Effector memory CD8-positive, alpha-beta T cell (primary cell): ENCODE data around the gene TRAF3.
A peak's percentile ranks its signal among the peaks of the same experiment; 100 is the strongest.

Experiments used
- ATAC-seq: fragments of 150-1000 bp; cut with Tn5 transposase; replicated peaks from 2 replicates; pipeline ENCODE4 v1.10.0; 2021; ENCODE audit warnings: mild to moderate bottlenecking, moderate library complexity
- DNase-seq, 3 experiments: peaks; one replicate each; pipeline ENCODE4 v3.0.0; 2021
- H3K27ac Mint-ChIP-seq, 2 donors: one replicate each; pipeline ENCODE4 v1.8.0; 2022; ENCODE audit warnings: mild to moderate bottlenecking in 2 of 2, mixed read lengths in 2 of 2, moderate library complexity in 2 of 2
- H3K27me3 Mint-ChIP-seq, 2 donors: one replicate each; pipeline ENCODE4 v1.8.0; 2022; ENCODE audit warnings: mixed read lengths in 2 of 2
- H3K36me3 Mint-ChIP-seq: one replicate; pipeline ENCODE4 v1.8.0; 2022; ENCODE audit warnings: mild to moderate bottlenecking, moderate library complexity, mixed read lengths; ENCODE audit not compliant: insufficient read depth
- H3K4me1 Mint-ChIP-seq, 2 donors: one replicate each; pipeline ENCODE4 v1.8.0; 2022; ENCODE audit warnings: low read depth in 2 of 2, mixed read lengths in 2 of 2
- H3K4me3 Mint-ChIP-seq, 2 donors: one replicate each; pipeline ENCODE4 v1.8.0; 2022; ENCODE audit warnings: mild to moderate bottlenecking in 2 of 2, mixed read lengths in 2 of 2, moderate library complexity in 2 of 2
- H3K9me3 Mint-ChIP-seq, 2 donors: one replicate each; pipeline ENCODE4 v1.8.0; 2022; ENCODE audit warnings: mixed read lengths in 2 of 2

TRAF3 gene

DNA sequence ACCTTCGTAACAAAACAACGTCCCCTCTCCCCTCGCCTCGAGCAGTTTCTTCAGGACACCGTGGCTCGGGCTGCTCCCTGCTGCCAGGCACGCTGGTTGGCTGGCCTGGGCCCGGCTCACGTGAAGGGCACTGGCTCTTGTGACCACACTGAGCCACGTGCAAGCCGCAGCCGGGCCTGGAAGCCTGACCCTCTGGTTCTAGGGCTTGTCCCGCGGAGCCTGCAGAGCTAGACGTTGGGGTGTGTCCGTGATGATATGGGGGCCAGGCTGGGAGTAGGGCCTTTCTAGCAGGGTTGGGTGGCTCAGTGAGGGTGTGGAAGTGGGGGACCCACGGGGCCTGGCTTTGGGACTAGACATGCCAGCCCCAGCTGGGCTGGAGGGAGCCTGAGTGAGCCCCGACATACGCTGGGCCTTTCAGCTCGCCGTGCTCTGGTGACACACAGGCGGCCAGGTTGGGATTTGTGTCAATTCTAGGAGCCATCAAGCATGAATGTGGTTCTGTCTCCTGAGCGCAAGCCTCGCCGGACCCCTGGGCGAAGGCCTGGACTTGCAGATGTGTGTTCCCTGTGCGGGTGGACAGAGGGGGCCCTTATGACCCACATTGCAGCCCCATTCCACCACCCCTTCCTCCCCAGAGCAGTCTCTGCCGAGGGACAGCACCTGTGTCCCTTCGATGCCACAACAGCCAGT, 131.7 kb downstream of the TRAF3 start:
- H3K4me3 Mint-ChIP-seq, result no peak overlapping the region
- DNase-seq, result no peak
- no peak for ATAC-seq
- no peaks in the 10 kb centered on the region for H3K27me3 Mint-ChIP-seq
- H3K4me1 Mint-ChIP-seq, result no peaks in the 10 kb centered on the region
- H3K27ac Mint-ChIP-seq, result no peak overlapping the region
- H3K9me3 Mint-ChIP-seq, result no peaks in the 10 kb centered on the region
- H3K36me3 Mint-ChIP-seq, result peaks cover 40% of the 10 kb centered on the region

DNA sequence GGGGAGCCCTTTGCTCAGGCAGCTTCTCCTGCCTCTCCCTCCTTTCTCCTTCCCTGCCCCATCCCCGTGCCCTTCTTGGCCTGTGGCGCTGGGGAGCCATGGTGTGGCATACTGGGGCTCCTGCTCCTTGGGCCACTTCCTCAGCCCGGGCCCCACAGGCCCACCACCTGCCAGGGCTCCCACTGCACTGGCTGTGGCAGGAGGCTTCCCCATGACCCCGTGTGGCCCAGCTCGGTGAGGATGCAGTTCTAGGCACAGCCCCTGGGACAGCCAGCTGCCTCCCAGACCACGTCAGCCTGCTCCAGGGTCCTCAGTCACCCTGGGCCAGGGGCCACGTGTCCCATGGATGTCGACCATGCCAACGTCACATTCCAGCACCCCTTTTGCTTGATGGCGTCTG, 132.2 kb downstream of the TRAF3 start:
- Mint-ChIP-seq H3K4me3 (no peak overlapping the region), H3K36me3 (peaks cover 35% of the 10 kb centered on the region), H3K9me3 (no peaks in the 10 kb centered on the region), H3K4me1 (no peaks in the 10 kb centered on the region), H3K27me3 (no peaks in the 10 kb centered on the region), H3K27ac (peak overlapping the region in 1 of 2 donors; percentile 19)
- DNase-seq (no peak), ATAC-seq (no peak)

DNA sequence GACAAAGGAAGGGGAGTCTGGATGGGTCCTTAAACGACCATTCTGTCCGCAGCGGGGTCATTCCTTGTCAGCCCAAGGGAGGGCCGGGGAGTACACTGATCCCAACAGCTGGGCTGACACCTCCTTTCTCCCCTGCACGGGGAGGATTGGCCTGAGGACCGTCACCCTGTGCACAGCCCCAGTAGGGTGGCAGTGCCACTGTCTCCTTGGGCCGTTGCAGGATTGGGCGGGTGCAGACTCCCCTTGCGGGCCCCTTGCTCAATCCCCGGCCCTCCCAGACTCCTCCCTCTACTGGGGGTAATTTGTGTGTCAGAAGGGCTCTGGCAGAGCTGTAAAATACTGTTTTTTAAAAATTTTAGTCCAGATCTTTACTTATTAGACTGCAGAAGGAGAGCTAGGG, 132.7 kb downstream of the TRAF3 start:
- peaks cover 32% of the 10 kb centered on the region for H3K36me3 Mint-ChIP-seq
- no peaks in the 10 kb centered on the region for H3K4me1 Mint-ChIP-seq
- DNase-seq (no peak), ATAC-seq (no peak)
- no peaks in the 10 kb centered on the region for H3K27me3 Mint-ChIP-seq
- H3K27ac Mint-ChIP-seq, result peak overlapping the region in 1 of 2 donors; percentile 19
- no peak overlapping the region for H3K4me3 Mint-ChIP-seq
- no peaks in the 10 kb centered on the region for H3K9me3 Mint-ChIP-seq

DNA sequence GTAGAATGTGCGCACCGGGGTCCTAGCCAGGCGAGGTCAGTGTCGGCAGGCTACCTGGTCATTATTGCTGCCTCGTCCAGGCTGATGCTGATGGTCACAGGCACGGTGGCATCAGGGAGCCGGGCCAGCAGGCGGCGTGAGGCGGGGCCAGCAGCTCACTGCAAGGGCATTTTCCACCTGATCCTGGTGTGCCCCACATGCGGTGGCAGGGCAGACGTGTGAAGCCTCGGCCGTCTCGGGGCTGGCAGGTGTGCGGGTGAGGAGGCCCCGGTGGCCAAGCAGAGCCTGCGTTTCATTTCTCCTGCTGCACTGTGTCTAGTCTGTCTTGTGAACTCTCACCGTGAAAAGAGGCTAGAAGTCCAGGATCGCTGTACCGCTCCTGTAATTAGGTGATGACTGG, 133.2 kb downstream of the TRAF3 start:
- H3K4me1 Mint-ChIP-seq, result no peaks in the 10 kb centered on the region
- no peak overlapping the region for H3K27ac Mint-ChIP-seq
- H3K4me3 Mint-ChIP-seq, result no peak overlapping the region
- no peak for DNase-seq
- no peaks in the 10 kb centered on the region for H3K9me3 Mint-ChIP-seq
- no peak for ATAC-seq
- no peaks in the 10 kb centered on the region for H3K27me3 Mint-ChIP-seq
- peaks cover 27% of the 10 kb centered on the region for H3K36me3 Mint-ChIP-seq

DNA sequence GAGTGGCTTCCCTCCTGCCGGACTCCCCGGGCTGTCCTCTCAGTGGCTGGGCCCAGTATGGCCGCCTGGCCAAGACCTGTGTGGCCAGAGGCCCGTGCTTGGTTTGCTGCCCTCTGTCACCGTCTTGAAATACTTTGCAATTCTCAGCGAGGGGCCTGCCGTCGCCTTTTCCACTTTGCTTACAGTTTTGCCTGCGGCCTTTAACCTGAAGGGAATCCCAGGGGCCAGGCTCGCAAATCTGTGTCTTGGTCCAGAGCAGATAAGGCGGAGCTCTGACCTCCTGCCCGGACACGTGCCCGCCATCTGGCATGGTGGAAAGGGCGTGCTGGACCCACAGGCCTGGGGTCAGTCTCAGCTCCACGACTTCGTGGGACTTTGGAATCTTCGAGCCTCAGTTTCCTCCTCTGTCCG, 134.3 kb downstream of the TRAF3 start:
- Mint-ChIP-seq H3K27ac (no peak overlapping the region), H3K9me3 (no peaks in the 10 kb centered on the region)
- no peak for ATAC-seq

DNA sequence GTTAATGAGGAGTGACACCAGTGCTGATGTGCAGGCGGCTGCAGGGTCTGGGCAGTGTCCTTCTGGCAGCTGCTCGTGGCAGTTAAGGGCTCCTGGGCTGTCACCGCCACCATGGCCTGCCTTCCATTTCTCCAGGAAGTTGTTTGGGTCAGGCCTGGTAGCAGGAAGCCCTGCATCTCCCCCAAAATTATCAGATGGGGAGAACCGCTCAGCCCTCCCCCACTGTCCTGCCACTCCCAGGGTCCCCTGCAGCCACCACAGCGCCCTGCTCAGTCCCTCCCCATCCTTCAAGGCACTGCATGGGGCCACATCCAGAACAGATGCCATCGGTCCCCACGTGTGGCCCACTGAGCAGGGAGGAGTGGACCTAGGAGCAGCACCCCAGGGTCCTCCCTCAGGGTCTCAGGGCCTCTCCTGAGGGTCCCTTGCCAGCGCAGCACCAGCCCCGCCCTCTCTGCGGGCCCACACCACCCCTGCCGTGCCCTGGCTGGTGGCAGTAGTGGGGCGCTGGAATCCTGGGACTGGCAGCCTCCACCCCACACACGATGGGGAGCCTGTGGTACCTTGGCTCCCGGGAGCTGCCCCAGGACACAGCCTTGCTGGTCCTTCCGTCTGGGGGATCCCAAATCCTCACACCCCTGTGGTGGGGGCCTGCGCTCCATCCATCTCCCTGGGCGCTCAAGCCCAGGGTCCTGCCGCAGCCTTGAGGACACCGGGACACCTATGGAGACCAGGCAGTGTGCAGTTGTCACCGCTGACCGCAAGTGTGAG, 134.9 kb downstream of the TRAF3 start:
- Mint-ChIP-seq H3K27ac (no peak overlapping the region), H3K4me1 (no peaks in the 10 kb centered on the region), H3K4me3 (no peak overlapping the region), H3K36me3 (peaks cover 10% of the 10 kb centered on the region), H3K27me3 (no peaks in the 10 kb centered on the region), H3K9me3 (no peaks in the 10 kb centered on the region)
- no peak for DNase-seq
- no peak for ATAC-seq

More for the DNA sequence above, 134.3 kb downstream of the TRAF3 start:
- Mint-ChIP-seq H3K27me3 (no peaks in the 10 kb centered on the region), H3K4me3 (no peak overlapping the region), H3K4me1 (no peaks in the 10 kb centered on the region), H3K36me3 (peaks cover 16% of the 10 kb centered on the region)
- no peak for DNase-seq

DNA sequence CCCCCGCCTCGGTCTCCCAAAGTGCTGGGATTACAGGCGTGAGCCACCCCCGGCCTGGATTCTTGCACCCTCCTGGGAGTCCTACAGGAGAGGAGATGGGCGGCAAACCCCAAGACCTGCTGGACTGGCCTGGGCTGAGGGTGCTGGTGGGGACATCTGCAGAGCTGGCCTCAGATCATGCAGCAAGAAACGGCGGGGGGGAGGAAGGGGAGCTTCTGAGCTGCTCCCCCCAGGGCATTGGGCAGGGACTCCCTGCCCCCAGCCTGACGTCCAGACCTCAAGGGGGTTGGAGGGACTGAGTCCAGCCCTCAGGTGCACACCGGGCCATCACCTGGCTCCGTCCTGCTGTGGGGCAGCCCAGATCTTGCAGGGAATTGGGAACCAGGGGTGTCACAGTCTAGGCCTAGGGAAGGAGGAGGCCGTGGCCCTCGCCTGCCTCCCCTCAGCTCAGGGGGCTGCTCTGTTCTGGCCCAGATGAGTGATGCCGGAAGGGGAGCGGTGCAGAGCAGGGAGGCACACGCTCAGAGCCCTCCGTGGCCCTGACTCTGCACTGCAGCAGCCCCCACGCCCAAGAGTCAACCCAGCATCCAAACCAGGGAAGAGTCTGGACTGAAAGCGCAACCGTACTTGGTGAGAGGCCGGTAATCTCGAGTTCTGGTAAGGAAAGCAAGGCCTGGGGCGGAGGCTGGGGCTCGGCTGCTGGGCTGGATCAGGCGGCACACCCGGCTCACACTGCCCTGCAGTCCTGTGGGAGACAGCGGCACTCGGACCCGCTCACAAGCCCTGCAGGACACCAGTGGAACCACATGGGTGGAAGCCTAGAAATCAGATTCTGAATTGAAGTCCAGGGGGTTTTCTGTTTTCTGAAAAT, 136.3 kb downstream of the TRAF3 start:
- Mint-ChIP-seq H3K27me3 (no peaks in the 10 kb centered on the region), H3K36me3 (peaks cover 7% of the 10 kb centered on the region), H3K4me3 (no peak overlapping the region), H3K27ac (peak overlapping the region; percentile 26 to 52), H3K4me1 (no peaks in the 10 kb centered on the region), H3K9me3 (no peaks in the 10 kb centered on the region)
- DNase-seq, result no peak
- ATAC-seq, result no peak

DNA sequence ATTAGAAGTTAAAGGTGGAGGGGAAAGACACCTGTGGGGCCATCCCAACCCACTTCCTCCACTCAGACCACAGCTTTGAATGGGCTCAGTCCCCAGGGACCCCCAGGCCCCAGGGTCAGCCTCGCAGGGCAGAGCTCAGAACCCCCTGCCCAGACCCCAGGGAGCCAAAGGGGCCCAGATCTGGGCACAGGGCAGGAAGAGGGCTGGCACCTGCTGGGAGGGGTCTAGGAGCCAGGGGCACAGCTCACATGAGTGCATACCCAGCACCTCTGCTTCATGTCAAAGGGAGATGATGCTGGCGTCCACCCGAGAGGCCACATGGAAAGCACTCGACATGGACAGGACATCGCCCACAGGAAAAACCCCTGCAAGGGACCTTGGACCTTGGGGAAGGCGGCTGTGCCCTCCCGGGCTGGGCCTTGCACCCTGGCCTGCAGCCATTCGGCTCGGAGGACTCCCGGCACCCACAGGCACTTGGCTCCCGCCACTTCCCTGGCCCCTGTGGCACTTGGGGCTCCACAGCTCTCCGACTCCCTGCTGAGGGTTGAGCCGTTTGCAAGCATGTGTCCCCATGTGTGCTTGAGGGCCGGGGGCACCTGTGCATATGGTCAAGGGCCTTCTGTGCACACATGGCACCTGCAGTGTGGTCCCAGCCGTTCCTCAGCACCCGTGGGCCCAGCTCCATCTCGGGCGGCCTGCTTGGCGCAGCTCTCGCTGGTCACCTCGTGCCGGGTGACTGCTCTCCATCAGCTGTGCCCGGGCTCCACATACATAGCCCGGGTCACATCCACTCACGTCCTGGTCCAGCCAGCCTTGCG, 137.4 kb downstream of the TRAF3 start:
- Mint-ChIP-seq H3K27me3 (no peaks in the 10 kb centered on the region), H3K4me3 (no peak overlapping the region), H3K36me3 (peaks cover 7% of the 10 kb centered on the region), H3K27ac (no peak overlapping the region), H3K4me1 (no peaks in the 10 kb centered on the region), H3K9me3 (no peaks in the 10 kb centered on the region)
- DNase-seq (no peak), ATAC-seq (no peak)

DNA sequence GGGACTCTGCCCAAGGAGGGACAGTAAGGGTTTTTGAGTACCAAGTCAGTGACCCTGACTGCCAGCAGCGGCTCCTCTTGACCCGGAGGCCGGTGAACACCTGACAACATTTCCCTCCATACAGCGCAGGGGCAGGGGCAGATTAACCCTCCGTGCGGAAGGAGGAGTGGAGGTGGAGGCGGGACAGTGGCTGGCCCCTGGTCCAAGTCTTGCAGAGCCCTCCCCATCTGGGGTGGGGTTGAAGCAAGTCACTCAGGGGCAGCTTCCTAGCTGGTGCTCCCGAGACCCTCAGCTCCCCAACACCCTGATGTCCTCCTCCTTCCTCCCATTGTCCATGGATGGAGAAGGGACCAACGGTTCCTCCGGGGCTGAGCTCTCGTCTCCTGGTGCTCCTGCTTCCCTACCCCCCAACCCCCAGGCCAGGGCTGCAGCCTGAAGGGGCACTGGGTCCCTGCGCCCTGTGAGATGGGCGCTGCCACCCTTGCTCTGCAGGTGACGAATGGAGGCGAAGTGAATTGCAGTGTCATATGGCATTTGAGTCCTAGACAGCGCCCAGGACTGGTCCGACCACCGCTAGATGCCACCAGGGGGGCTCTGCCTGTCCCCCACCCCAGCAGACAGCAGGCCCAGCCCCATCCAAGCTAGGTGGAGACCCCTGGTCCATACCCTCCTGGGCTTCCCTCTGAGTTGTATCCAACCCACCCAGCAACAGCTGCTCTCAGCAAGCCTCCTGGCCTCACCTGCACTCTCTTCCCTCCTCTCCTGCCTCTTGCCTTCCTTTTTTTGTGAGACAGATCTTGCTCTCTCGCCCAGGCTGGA, 138.3 kb downstream of the TRAF3 start:
- DNase-seq, result no peak
- no peak for ATAC-seq
- no peak overlapping the region for H3K27ac Mint-ChIP-seq
- H3K9me3 Mint-ChIP-seq, result no peaks in the 10 kb centered on the region
- H3K27me3 Mint-ChIP-seq, result no peaks in the 10 kb centered on the region
- H3K4me3 Mint-ChIP-seq, result no peak overlapping the region
- peaks cover under 1% of the 10 kb centered on the region for H3K36me3 Mint-ChIP-seq
- no peaks in the 10 kb centered on the region for H3K4me1 Mint-ChIP-seq

DNA sequence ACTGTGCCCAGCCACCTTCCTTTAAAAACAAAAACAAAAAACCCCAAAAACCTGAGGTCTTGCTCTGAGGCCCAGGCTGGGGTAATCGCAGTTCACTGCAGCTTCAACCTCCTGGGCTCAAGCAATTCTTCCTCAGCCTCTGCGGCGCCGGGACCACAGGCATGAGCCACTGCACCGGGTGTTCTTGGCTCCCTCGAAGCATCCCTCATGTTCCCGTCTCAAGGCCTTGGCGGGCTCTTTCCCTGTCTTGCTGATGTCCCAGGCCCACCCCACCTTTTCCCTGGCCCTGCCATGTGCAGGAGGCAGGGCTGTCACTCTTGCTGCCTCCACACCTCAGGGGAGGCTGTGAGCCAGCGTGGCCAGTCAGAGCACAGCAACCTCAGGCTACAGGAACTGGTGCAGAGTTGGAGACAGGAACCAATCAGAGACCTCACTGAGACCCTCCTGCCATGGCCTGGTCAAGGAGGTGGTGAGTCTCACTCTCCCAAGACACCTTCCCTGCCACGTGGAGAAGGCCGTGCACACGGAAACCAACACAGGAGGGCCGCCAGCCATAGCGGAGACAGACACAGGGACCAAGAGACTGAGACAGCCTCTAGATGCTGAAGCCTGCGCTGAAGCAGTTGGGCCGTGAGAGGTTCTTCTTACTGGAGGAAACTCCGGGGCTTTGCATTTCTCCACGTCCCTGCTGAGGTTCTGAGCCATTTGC, 139.3 kb downstream of the TRAF3 start:
- Mint-ChIP-seq H3K4me1 (no peaks in the 10 kb centered on the region), H3K27me3 (no peaks in the 10 kb centered on the region), H3K9me3 (no peaks in the 10 kb centered on the region), H3K36me3 (no peaks in the 10 kb centered on the region), H3K27ac (no peak overlapping the region), H3K4me3 (no peak overlapping the region)
- DNase-seq, result no peak
- no peak for ATAC-seq

DNA sequence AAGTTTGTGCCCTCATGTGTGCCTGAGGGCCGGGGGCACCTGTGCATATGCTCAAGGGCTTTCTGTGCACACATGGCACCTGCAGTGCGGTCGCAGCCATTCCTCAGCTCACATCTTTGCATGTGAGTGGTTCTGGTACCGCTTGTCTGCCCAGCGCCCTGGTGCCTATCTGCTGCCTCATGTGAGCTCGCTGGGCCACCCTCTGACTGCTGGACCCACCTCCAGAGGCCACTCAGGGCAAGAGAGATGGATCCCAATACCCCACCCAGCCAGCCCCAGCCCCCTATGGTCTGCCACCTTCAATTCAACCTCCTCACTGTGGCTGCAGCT, 139.8 kb downstream of the TRAF3 start:
- peak; percentile 38 for ATAC-seq
- no peak overlapping the region for H3K4me3 Mint-ChIP-seq
- no peaks in the 10 kb centered on the region for H3K36me3 Mint-ChIP-seq
- no peaks in the 10 kb centered on the region for H3K27me3 Mint-ChIP-seq
- H3K27ac Mint-ChIP-seq, result peak overlapping the region in 1 of 2 donors; percentile 49
- no peak for DNase-seq
- H3K9me3 Mint-ChIP-seq, result no peaks in the 10 kb centered on the region
- no peaks in the 10 kb centered on the region for H3K4me1 Mint-ChIP-seq
